ENCODE results near the gene PPARG. TPM values are rescaled to one million over a fixed set of nuclear protein-coding genes. Genes with fewer than 3 reads are reported as not detected.

The PPARG gene
- total RNA-seq, 4 donors from 2014 or later = 199 to 374 (median 218) TPM

DNA sequence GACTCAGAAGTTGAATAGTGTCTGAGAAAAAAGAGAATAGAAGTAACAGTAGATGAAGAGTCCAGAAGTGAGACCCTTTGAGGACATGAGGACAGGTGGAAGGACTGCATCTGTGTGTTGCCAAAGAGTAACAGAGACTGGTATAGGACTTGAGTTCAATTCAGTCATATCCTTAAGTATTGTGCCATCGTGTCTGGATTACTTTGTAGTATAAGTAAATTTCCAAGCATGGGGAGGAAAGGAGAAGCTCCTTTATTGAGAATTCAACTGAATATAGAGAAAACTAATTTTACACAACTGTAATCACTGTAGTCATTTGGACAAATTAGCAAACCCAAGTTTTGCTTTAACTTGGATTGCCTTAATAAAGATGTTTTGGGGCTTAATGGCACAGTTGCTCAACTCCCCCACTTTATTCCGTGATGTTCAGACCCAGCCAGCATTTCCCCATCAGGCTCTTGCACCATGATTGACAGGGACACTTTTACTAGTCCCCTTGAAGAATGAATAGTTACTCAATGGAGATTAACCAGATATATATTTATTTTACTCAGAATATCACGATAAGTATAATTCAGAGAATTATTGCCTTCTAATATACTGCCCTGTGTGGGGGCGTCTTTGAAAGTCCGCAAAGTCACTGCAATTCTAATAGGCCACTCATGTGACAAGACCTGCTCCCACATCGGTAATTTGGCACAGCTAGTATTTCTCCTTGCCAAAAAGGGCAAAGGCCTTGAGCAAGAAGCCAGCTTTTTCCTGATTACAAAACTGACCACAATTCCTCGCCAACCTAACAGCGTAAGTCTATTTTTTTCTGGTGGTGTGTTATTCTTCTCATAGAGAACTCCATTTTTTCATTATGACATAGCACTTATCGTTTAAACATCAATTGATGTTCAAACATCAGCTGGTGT is 61.3 kb downstream of the PPARG start:
- TF ChIP-seq, protein P1, sequence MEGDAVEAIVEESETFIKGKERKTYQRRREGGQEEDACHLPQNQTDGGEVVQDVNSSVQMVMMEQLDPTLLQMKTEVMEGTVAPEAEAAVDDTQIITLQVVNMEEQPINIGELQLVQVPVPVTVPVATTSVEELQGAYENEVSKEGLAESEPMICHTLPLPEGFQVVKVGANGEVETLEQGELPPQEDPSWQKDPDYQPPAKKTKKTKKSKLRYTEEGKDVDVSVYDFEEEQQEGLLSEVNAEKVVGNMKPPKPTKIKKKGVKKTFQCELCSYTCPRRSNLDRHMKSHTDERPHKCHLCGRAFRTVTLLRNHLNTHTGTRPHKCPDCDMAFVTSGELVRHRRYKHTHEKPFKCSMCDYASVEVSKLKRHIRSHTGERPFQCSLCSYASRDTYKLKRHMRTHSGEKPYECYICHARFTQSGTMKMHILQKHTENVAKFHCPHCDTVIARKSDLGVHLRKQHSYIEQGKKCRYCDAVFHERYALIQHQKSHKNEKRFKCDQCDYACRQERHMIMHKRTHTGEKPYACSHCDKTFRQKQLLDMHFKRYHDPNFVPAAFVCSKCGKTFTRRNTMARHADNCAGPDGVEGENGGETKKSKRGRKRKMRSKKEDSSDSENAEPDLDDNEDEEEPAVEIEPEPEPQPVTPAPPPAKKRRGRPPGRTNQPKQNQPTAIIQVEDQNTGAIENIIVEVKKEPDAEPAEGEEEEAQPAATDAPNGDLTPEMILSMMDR (IDR thresholded peaks at IDR 0.05) = no peak
- peak; percentile 52 for ATAC-seq (ENCODE audit: low FRiP score)
- no peak for DNase-seq (ENCODE audit: low spot score)

DNA sequence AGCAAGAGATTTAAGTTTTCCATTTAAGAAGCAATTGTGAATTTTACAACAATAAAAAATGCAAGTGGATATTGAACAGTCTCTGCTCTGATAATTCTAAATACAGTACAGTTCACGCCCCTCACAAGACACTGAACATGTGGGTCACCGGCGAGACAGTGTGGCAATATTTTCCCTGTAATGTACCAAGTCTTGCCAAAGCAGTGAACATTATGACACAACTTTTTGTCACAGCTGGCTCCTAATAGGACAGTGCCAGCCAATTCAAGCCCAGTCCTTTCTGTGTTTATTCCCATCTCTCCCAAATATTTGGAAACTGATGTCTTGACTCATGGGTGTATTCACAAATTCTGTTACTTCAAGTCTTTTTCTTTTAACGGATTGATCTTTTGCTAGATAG is 62.3 kb downstream of the PPARG start:
- TF ChIP-seq, protein P1 (IDR thresholded peaks at IDR 0.05) = no peak
- peak; percentile 29 for ATAC-seq (ENCODE audit: low FRiP score)
- DNase-seq (ENCODE audit: low spot score) = no peak

DNA sequence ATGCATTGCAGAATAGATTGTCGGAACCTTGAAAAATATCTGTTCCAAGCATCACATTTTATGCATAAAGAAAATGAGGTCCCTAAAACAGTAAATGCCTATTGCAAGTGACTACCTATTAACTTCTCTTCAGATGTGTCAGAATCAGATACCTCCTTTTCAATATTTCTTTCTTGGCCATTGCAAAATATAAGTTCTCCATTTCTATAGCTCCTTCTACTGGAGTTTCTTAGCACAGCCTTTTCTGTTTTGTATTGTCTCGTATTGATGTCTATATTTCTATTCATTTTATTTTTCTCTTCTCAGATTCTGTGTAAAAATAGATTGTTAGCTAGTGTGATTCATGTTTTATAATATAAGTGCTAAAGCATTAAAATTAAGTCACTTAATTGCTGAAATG is 63.4 kb downstream of the PPARG start:
- no peak for ATAC-seq (ENCODE audit: low FRiP score)
- no peak for DNase-seq (ENCODE audit: low spot score)
- TF ChIP-seq, protein P1 (IDR thresholded peaks at IDR 0.05) = no peak

DNA sequence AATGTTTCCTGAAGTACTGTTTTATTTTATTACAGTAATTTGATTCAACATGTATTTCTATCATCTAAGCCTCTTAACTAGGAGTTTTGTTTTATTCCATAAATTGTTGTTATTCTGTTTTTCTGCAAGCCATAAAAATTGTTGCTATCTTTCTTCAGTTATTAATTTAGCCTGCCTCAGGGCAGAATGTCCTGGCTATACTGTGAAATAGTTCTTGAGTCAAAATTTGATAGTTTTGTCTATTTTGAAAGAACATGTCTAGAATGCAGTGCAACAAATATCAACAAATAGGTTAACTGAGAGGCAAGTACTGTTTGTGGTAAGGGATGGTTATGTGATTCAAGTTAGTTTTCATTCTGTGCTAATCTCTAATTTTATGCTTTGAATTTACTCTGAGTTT is 63.9 kb downstream of the PPARG start:
- DNase-seq (ENCODE audit: low spot score) = no peak
- no peak for ATAC-seq (ENCODE audit: low FRiP score)
- TF ChIP-seq, protein P1 (IDR thresholded peaks at IDR 0.05) = no peak

DNA sequence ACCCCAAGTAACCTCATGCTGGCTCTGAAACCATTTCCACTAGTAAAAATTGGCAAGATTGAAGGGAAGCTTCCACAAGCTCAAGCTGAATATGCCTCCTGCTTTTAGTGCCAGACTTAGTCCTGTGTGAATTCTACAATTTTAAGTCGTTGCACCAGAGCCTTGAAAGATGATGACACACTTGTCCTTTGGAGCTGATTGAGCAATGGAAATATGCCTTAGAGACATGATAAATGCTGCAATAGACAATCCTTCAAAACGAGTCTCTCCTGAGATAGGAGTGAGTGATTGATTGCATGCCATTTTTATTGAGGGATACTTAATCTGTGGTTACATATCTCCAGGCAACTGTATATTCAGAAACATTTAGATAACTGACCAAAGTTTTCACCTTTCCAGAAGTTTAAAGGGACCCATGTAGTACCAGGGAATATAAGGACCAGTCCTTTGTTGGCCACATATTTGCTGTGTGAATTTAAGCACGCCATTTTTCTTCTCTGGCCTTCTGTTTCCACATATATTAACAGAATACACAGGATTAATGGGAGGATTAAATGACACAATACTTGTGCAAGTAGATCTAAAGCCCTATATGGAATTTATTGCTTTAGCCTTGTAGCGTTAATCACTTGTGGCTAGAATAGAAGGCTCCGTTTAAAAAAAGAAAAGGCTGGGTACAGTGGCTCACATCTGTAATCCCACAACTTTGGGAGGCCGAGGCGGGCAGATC is 65.1 kb downstream of the PPARG start:
- TF ChIP-seq, protein P1 (IDR thresholded peaks at IDR 0.05) = no peak
- ATAC-seq (ENCODE audit: low FRiP score) (peak; percentile 35), DNase-seq (ENCODE audit: low spot score) (no peak)

DNA sequence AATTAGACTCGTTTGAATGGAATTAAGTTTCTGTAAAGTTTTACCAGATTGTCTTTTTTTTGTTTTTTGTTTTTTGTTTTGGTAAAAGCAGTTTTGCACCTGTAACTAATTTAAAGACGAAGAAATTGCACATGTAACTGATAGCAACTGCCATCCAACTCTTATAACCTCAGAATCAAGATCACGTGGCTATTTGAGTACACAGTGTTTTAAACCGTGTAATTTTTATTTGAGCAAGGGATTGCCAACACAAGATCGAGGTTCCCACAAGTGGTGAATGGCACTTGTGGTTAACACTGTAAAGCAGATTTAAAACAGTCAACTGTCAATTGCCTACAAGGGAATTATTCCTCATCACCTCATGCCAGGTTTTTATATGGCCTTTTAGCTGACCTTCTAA is 67.3 kb downstream of the PPARG start:
- no peak for DNase-seq (ENCODE audit: low spot score)
- TF ChIP-seq, protein P1 (IDR thresholded peaks at IDR 0.05) = no peak
- ATAC-seq (ENCODE audit: low FRiP score) = no peak

Data from omental fat pad (tissue), 4 donors.